ENCODE measurements around the gene ATP2C2. TPM values are rescaled to one million over a fixed set of nuclear protein-coding genes. Genes with fewer than 3 reads are reported as not detected.

The ATP2C2 gene
- total and polyA plus RNA-seq, 5 donors, result not detected

DNA sequence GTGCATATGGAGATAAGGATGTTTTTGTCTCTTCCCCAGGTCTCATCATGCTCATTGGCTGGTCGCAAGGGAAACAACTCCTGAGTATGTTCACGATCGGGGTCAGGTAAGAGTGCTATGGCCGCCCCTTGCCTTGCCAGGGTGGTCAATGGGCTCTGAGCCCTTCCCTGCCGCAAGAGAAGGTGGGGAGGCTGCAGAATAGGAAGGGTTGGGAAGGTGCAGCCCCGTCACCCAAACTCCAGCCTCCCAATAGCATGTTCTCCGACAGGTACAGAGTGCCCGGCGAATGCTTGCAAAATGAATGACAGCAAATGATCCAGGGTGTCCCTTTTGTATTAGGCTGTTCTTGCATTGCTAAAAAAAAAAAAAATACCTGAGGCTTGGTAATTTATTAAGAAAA is 57.4 kb downstream of the ATP2C2 start:
- intact Hi-C loops (cut with DNase I), result no loop called here
- H3K4me1 ChIP-seq (ENCODE audit: control insufficient read depth, insufficient read depth, low read length), result no peaks in the 10 kb centered on the region
- WGBS, result 90% methylated on average over 9 of the region's 9 CpGs
- no peak for ATAC-seq
- DNase-seq, result no peak
- no peaks in the 10 kb centered on the region for H3K9me3 ChIP-seq (ENCODE audit: control insufficient read depth, low read length)
- no peak overlapping the region for H3K4me3 ChIP-seq (ENCODE audit: low read length)
- H3K27ac ChIP-seq (ENCODE audit: low read length), result no peak overlapping the region
- no peaks in the 10 kb centered on the region for H3K27me3 ChIP-seq (ENCODE audit: control insufficient read depth, insufficient read depth)

DNA sequence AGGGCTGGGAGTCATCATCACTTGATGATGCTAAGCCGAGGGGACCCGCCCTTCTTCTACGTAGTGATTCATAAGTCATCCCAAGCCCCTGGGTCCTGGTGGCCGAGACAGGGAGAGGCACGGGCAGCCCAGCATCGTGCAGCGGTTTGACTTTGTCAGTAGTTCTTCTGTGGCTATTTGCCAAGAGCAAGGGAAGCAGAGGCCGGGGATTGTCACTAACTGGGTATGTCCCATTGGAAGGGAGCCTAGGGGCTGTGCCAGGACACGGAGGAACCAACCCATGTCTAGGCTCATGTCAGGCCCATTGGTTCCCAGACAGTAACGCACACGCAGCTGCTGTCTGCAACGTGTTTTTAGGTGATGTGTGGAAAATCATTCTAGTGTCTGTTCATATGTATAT is 58.5 kb downstream of the ATP2C2 start:
- ATAC-seq (no peak), DNase-seq (no peak)
- no peak overlapping the region for H3K27ac ChIP-seq (ENCODE audit: low read length)
- no peaks in the 10 kb centered on the region for H3K9me3 ChIP-seq (ENCODE audit: control insufficient read depth, low read length)
- no peaks in the 10 kb centered on the region for H3K4me1 ChIP-seq (ENCODE audit: control insufficient read depth, insufficient read depth, low read length)
- intact Hi-C loops (cut with DNase I), result no loop called here
- H3K4me3 ChIP-seq (ENCODE audit: low read length), result no peak overlapping the region
- WGBS, result 80% methylated on average over 12 of the region's 12 CpGs
- no peaks in the 10 kb centered on the region for H3K27me3 ChIP-seq (ENCODE audit: control insufficient read depth, insufficient read depth)

- ATAC-seq, result no peak
Observed at GRCh38 chr16:84427553-84427952, 59.2 kb downstream of the ATP2C2 start.

DNA sequence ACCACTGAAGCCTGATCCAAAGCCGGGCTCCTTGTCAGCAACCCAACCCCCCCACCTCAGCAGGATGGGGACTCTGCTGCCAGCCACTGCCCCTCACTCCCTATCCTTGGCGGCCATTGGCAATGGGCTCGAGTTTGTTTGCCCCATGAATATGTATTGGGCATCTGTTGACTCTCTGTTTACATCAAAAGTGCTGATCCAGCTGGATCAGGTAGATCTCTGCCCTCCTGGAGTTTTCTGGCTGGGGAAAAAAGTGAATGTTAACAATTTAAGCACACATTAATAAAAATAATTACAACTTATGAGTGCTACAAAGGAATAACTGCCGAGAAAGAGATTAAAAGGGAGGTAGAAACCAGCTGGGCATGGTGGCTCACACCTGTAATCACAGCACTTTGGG is 62.5 kb downstream of the ATP2C2 start:
- no peak for DNase-seq
- Histone ChIP-seq H3K9me3 (ENCODE audit: control insufficient read depth, low read length) (no peaks in the 10 kb centered on the region), H3K4me3 (ENCODE audit: low read length) (no peak overlapping the region), H3K4me1 (ENCODE audit: control insufficient read depth, insufficient read depth, low read length) (no peaks in the 10 kb centered on the region), H3K27ac (ENCODE audit: low read length) (no peak overlapping the region), H3K27me3 (ENCODE audit: control insufficient read depth, insufficient read depth) (no peaks in the 10 kb centered on the region)
- 55% methylated on average over 4 of the region's 4 CpGs for WGBS
- ATAC-seq, result no peak
- intact Hi-C loops (cut with DNase I), result no loop called here

More at GRCh38 chr16:84427553-84427952, 59.2 kb downstream of the ATP2C2 start:
- no peaks in the 10 kb centered on the region for H3K4me1 ChIP-seq (ENCODE audit: control insufficient read depth, insufficient read depth, low read length)
- no peaks in the 10 kb centered on the region for H3K27me3 ChIP-seq (ENCODE audit: control insufficient read depth, insufficient read depth)
- H3K27ac ChIP-seq (ENCODE audit: low read length), result no peak overlapping the region
- no peak overlapping the region for H3K4me3 ChIP-seq (ENCODE audit: low read length)
- DNase-seq, result no peak
- H3K9me3 ChIP-seq (ENCODE audit: control insufficient read depth, low read length), result no peaks in the 10 kb centered on the region
- intact Hi-C loops (cut with DNase I), result no loop called here
- 76% methylated on average over 8 of the region's 8 CpGs for WGBS

DNA sequence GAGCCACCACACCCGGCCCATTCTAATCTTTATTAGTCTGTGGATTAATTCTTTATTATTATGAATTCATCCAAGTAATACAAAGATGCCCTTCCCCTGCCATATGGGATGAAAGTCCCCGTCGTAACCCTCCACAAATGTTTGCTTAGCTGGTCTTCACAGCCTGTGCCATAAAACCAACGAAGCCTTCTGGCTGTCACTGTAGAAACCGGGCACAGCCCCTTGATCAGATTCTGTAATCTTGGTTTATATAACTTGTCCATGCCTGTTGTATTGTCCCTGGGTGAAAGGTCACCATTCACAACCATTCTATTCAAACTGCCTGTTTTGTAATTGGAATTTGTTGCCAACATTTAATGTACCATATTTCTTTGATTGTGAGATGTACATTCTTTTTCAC is 66.5 kb downstream of the ATP2C2 start:
- Histone ChIP-seq H3K27ac (ENCODE audit: low read length) (no peak overlapping the region), H3K4me3 (ENCODE audit: low read length) (no peak overlapping the region), H3K9me3 (ENCODE audit: control insufficient read depth, low read length) (no peaks in the 10 kb centered on the region), H3K4me1 (ENCODE audit: control insufficient read depth, insufficient read depth, low read length) (no peaks in the 10 kb centered on the region), H3K27me3 (ENCODE audit: control insufficient read depth, insufficient read depth) (no peaks in the 10 kb centered on the region)
- intact Hi-C loops (cut with DNase I), result no loop called here
- no peak for ATAC-seq
- 67% methylated on average over 5 of the region's 5 CpGs for WGBS
- no peak for DNase-seq

GRCh38 chr16:84436196-84436595 is 67.9 kb downstream of the ATP2C2 start:
- DNase-seq, result no peak
- no peak overlapping the region for H3K4me3 ChIP-seq (ENCODE audit: low read length)
- H3K9me3 ChIP-seq (ENCODE audit: control insufficient read depth, low read length), result no peaks in the 10 kb centered on the region
- peaks cover 2% of the 10 kb centered on the region for H3K27me3 ChIP-seq (ENCODE audit: control insufficient read depth, insufficient read depth)
- no peaks in the 10 kb centered on the region for H3K4me1 ChIP-seq (ENCODE audit: control insufficient read depth, insufficient read depth, low read length)
- no peak overlapping the region for H3K27ac ChIP-seq (ENCODE audit: low read length)
- intact Hi-C loops (cut with DNase I), result no loop called here
- 79% methylated on average over 10 of the region's 10 CpGs for WGBS
- peak in 1 of 2 donors; percentile 14 for ATAC-seq

DNA sequence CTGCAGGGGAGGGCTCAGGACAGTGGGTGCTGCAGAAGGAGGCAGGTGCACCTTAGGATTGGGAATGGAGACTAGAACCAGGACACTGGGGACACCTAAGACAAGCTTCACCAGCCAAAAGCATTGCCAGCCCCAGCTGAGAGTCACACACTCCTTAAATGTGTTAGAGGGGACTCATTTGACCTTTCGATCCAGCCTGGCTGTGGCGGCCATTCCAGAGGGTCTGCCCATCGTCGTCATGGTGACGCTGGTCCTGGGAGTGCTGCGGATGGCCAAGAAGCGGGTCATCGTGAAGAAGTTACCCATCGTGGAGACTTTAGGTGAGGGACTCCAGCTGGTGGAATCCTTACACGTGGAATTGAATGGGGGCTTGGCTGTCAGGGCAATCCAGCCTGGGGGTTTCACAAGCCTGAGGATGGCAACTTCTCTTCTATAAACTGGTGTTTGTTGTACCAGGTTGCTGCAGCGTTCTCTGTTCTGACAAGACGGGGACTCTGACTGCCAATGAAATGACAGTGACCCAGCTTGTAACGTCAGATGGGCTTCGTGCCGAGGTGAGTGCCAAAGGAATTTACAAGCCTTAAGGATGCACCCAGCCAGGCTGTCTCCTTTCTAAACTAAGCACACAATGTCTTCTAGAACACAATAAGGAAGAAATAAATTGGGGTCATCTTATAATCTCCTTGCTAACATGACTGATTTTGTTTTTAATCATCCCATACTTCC is 70.8 kb downstream of the ATP2C2 start:
- DNase-seq, result no peak
- H3K27me3 ChIP-seq (ENCODE audit: control insufficient read depth, insufficient read depth), result peaks cover 2% of the 10 kb centered on the region
- intact Hi-C loops (cut with DNase I), result no loop called here
- no peak overlapping the region for H3K4me3 ChIP-seq (ENCODE audit: low read length)
- no peaks in the 10 kb centered on the region for H3K9me3 ChIP-seq (ENCODE audit: control insufficient read depth, low read length)
- ATAC-seq, result no peak
- WGBS, result 53% methylated on average over 15 of the region's 15 CpGs
- H3K27ac ChIP-seq (ENCODE audit: low read length), result no peak overlapping the region
- no peaks in the 10 kb centered on the region for H3K4me1 ChIP-seq (ENCODE audit: control insufficient read depth, insufficient read depth, low read length)

DNA sequence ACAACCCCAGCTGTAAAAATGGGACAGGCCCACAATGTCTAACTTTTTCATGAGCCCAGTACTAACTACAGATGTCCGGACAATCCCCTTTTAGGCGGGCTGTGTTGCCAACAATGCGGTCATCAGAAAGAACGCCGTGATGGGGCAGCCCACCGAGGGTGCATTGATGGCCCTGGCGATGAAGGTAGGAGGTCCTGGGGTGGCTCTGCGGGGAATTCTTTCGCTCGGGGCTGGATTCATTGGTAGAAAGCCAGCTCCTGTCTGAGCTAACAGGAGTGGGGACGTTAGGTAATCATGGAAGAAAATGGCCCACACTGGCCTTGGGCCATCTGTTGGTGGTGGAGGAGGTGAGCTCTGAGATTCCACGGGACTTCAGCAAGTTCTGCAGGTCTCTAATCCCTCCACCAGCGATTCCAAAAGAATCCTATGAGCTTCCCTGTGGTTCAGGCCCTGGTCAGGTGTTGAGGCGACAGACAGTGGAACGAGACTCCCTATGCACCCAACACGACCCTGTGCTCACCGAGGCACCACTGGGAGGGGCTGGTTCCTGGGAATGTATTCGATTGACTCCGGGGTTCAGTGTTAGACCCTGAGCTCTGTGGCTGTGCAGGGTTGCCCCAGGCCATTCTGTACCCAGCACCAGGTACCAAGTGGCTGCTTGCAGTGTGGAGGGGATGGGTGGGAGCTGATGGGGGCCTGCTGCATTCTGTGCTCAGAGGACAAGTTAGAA is 74.2 kb downstream of the ATP2C2 start:
- 78% methylated on average over 19 of the region's 19 CpGs for WGBS
- DNase-seq, result no peak
- no peak for ATAC-seq
- Histone ChIP-seq H3K4me1 (ENCODE audit: control insufficient read depth, insufficient read depth, low read length) (no peaks in the 10 kb centered on the region), H3K27me3 (ENCODE audit: control insufficient read depth, insufficient read depth) (peaks cover 2% of the 10 kb centered on the region), H3K9me3 (ENCODE audit: control insufficient read depth, low read length) (no peaks in the 10 kb centered on the region), H3K27ac (ENCODE audit: low read length) (no peak overlapping the region), H3K4me3 (ENCODE audit: low read length) (no peak overlapping the region)
- intact Hi-C loops (cut with DNase I), result no loop called here

DNA sequence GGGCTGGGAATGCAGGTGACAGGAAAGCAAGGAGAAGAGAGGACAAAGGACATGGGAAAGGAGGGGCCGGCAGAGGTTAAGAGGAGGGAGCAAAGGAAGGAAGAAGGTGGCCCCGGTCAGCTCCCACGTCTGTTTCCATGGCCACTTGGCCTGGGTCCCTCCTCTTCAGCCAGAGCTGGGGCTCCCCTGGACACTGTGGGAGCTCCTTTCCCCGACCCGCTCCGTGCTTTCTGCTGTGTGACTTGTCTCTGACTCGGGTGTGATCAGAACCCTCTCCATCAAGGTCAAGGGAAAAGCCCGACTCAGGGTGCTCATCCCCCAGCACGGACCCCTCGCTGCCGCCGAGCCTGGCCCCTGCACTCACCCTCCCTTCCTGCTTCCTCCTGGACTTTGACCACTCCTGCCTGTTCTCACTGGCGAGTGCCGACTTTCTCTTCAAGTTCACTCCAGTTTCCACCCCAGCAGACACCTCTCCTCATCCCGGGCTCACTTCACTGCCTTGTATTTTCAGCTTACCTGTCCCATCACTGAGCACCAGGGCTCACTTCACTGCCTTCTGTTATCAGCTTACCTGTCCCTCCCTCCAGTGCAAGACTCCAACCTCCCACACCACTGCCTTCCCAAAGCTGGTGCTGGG is 74.9 kb downstream of the ATP2C2 start:
- no peak overlapping the region for H3K27ac ChIP-seq (ENCODE audit: low read length)
- no peaks in the 10 kb centered on the region for H3K4me1 ChIP-seq (ENCODE audit: control insufficient read depth, insufficient read depth, low read length)
- 30% methylated on average over 15 of the region's 15 CpGs for WGBS
- no peak for DNase-seq
- intact Hi-C loops (cut with DNase I), result no loop called here
- peak; percentile 52 to 61 for ATAC-seq
- H3K27me3 ChIP-seq (ENCODE audit: control insufficient read depth, insufficient read depth), result peaks cover 2% of the 10 kb centered on the region
- H3K9me3 ChIP-seq (ENCODE audit: control insufficient read depth, low read length), result no peaks in the 10 kb centered on the region
- H3K4me3 ChIP-seq (ENCODE audit: low read length), result no peak overlapping the region

GRCh38 chr16:84444476-84444875 is 76.1 kb downstream of the ATP2C2 start:
- no peak overlapping the region for H3K27ac ChIP-seq (ENCODE audit: low read length)
- ATAC-seq (no peak), DNase-seq (no peak)
- intact Hi-C loops (cut with DNase I), result no loop called here
- H3K27me3 ChIP-seq (ENCODE audit: control insufficient read depth, insufficient read depth), result peaks cover 2% of the 10 kb centered on the region
- H3K9me3 ChIP-seq (ENCODE audit: control insufficient read depth, low read length), result no peaks in the 10 kb centered on the region
- no peak overlapping the region for H3K4me3 ChIP-seq (ENCODE audit: low read length)
- 60% methylated on average over 8 of the region's 8 CpGs for WGBS
- no peaks in the 10 kb centered on the region for H3K4me1 ChIP-seq (ENCODE audit: control insufficient read depth, insufficient read depth, low read length)

- H3K4me3 ChIP-seq (ENCODE audit: low read length), result no peak overlapping the region
- no peak overlapping the region for H3K27ac ChIP-seq (ENCODE audit: low read length)
- H3K4me1 ChIP-seq (ENCODE audit: control insufficient read depth, insufficient read depth, low read length), result no peaks in the 10 kb centered on the region
- H3K27me3 ChIP-seq (ENCODE audit: control insufficient read depth, insufficient read depth), result no peaks in the 10 kb centered on the region
- intact Hi-C loops (cut with DNase I), result no loop called here
- H3K9me3 ChIP-seq (ENCODE audit: control insufficient read depth, low read length), result no peaks in the 10 kb centered on the region
- DNase-seq (no peak), ATAC-seq (no peak)
- 63% methylated on average over 4 of the region's 4 CpGs for WGBS
Observed at GRCh38 chr16:84446084-84446483, 77.7 kb downstream of the ATP2C2 start.

Measured in right cardiac atrium (tissue), 5 donors.